ENCODE results near the gene GOLGA5.

GRCh38 chr14:92786427-92786756 is 7.7 kb upstream of the GOLGA5 start:
- TF ChIP-seq CTCF (IDR thresholded peaks at IDR 0.05; ENCODE audit: borderline replicate concordance, extremely low read depth, low read length, poor library complexity, severe bottlenecking) (no peak), EZH2 (IDR thresholded peaks at IDR 0.05; ENCODE audit: borderline replicate concordance, low read depth, low read length, severe bottlenecking) (no peak)
